GM23338 (cell line): ENCODE results near the gene CFAP77. TPM values are rescaled to one million over a fixed set of nuclear protein-coding genes. Genes with fewer than 3 reads are reported as not detected.

Experiments used
- ATAC-seq: fragments of 200-7000 bp; cut with Tn5 transposase; 3 replicates; pipeline ENCODE4 v1.9.1; 2020
- DNase-seq: peaks from one replicate; pipeline ENCODE4 v3.0.0-alpha.2; 2015; ENCODE audit warnings: low spot score
- H2AFZ ChIP-seq: fragments of 200-600 bp; sonication (generic); 2 replicates; pipeline ENCODE4 v1.8.0; 2016; ENCODE audit warnings: antibody characterized with exemption, mild to moderate bottlenecking, moderate library complexity
- H3F3A ChIP-seq: fragments of 200-600 bp; sonication (generic); replicated peaks from 2 replicates; pipeline ENCODE4 v1.8.0; 2017; ENCODE audit warnings: antibody characterized with exemption, mixed run types, low read depth
- H3K27ac ChIP-seq: fragments of 200-600 bp; sonication (generic); 2 replicates; pipeline ENCODE4 v1.6.1; 2016; ENCODE audit warnings: low read depth
- H3K27me3 ChIP-seq: fragments of 200-600 bp; sonication (generic); 2 replicates; pipeline ENCODE4 v1.8.0; 2016; ENCODE audit warnings: mild to moderate bottlenecking, mixed run types, moderate library complexity; ENCODE audit not compliant: insufficient read depth
- H3K36me3 ChIP-seq: fragments of 200-600 bp; sonication (generic); 2 replicates; pipeline ENCODE4 v1.8.0; 2016; ENCODE audit warnings: mild to moderate bottlenecking; ENCODE audit not compliant: insufficient read depth
- H3K4me1 ChIP-seq: fragments of 200-600 bp; sonication (generic); 2 replicates; pipeline ENCODE4 v1.8.0; 2016; ENCODE audit warnings: mild to moderate bottlenecking, moderate library complexity; ENCODE audit not compliant: insufficient read depth
- H3K4me2 ChIP-seq: fragments of 200-600 bp; sonication (generic); 2 replicates; pipeline ENCODE4 v1.7.1; 2017; ENCODE audit warnings: mixed run types
- H3K4me3 ChIP-seq: fragments of 200-600 bp; sonication (generic); 2 replicates; pipeline ENCODE4 v1.6.1; 2016; ENCODE audit warnings: mixed run types
- H3K79me2 ChIP-seq: fragments of 200-600 bp; sonication (generic); replicated peaks from 2 replicates; pipeline ENCODE4 v1.8.0; 2017; ENCODE audit warnings: mild to moderate bottlenecking; ENCODE audit not compliant: insufficient read depth
- H3K9me2 ChIP-seq: fragments of 200-600 bp; sonication (generic); 2 replicates; pipeline ENCODE4 v1.8.0; 2017; ENCODE audit not compliant: insufficient read depth
- H4K20me1 ChIP-seq: fragments of 200-600 bp; sonication (generic); replicated peaks from 2 replicates; pipeline ENCODE4 v1.8.0; 2017; ENCODE audit warnings: mild to moderate bottlenecking; ENCODE audit not compliant: insufficient read depth
- H3K27ac Mint-ChIP-seq: 2 replicates; pipeline ENCODE4 v1.8.0; 2020; ENCODE audit warnings: inconsistent platforms, mild to moderate bottlenecking, moderate library complexity, mixed read lengths
- H3K27me3 Mint-ChIP-seq: 3 replicates; pipeline ENCODE4 v1.8.0; 2022; ENCODE audit warnings: low read depth, mild to moderate bottlenecking, moderate library complexity, mixed read lengths, inconsistent platforms; ENCODE audit not compliant: insufficient read depth, poor library complexity
- H3K36me3 Mint-ChIP-seq: 3 replicates; pipeline ENCODE4 v1.8.0; 2021; ENCODE audit warnings: low read depth, mild to moderate bottlenecking, inconsistent platforms, moderate library complexity, mixed read lengths
- H3K4me1 Mint-ChIP-seq: 3 replicates; pipeline ENCODE4 v1.8.0; 2020; ENCODE audit warnings: mild to moderate bottlenecking, inconsistent platforms, mixed read lengths
- H3K4me3 Mint-ChIP-seq: 3 replicates; pipeline ENCODE4 v1.8.0; 2021; ENCODE audit warnings: moderate library complexity, mild to moderate bottlenecking, inconsistent platforms, mixed read lengths
- H3K9me3 Mint-ChIP-seq: 3 replicates; pipeline ENCODE4 v1.8.0; 2020; ENCODE audit warnings: moderate library complexity, mild to moderate bottlenecking, inconsistent platforms, mixed read lengths
- CREB1 ChIP-seq: fragments of 250-450 bp; sonication (Bioruptor Pico); IDR thresholded peaks from 2 replicates; pipeline ENCODE4 v1.5.0; 2020; ENCODE audit warnings: low read depth, mild to moderate bottlenecking, moderate library complexity
- EZH2 ChIP-seq: fragments of 200-600 bp; sonication (generic); IDR thresholded peaks from one replicate; pipeline ENCODE4 v1.8.0; 2017; ENCODE audit warnings: antibody characterized with exemption, mild to moderate bottlenecking, low read depth; ENCODE audit not compliant: unreplicated experiment
- EZH2phosphoT487 ChIP-seq: fragments of 200-600 bp; sonication (generic); IDR thresholded peaks from one replicate; pipeline ENCODE4 v1.8.1; 2018; ENCODE audit warnings: antibody characterized with exemption; ENCODE audit not compliant: unreplicated experiment
- POLR2AphosphoS5 ChIP-seq: IDR thresholded peaks from 2 replicates; pipeline ENCODE4 v1.6.1; 2016; ENCODE audit warnings: antibody characterized with exemption, low read depth
- ZNF114 ChIP-seq: fragments of 250-450 bp; sonication (Bioruptor Pico); IDR thresholded peaks from 2 replicates; pipeline ENCODE4 v1.5.0; 2020; ENCODE audit warnings: mild to moderate bottlenecking, moderate library complexity
- ZNF331 ChIP-seq: fragments of 250-450 bp; sonication (Bioruptor Pico); IDR thresholded peaks from 2 replicates; pipeline ENCODE4 v1.5.0; 2020; ENCODE audit warnings: low read depth, mild to moderate bottlenecking, moderate library complexity
- polyA plus RNA-seq: library from polyadenylated mRNA; unstranded; fragments of >200 nt; fragmentation: Nextera tagmentation; extraction: Ambion mirVana; gene quantifications from 2 replicates; pipeline ENCODE4 v1.2.1, GENCODE V29; 2016
- total RNA-seq: library from RNA; depleted of rRNA; stranded (reverse); fragments of >200 nt; shearing (Covaris generic); gene quantifications from 2 replicates; pipeline ENCODE4 v1.2.3, GENCODE V29; 2014

The CFAP77 gene
- total and polyA plus RNA-seq, 2 experiments from 2014 or later: 0.97 to 1.3 TPM

DNA sequence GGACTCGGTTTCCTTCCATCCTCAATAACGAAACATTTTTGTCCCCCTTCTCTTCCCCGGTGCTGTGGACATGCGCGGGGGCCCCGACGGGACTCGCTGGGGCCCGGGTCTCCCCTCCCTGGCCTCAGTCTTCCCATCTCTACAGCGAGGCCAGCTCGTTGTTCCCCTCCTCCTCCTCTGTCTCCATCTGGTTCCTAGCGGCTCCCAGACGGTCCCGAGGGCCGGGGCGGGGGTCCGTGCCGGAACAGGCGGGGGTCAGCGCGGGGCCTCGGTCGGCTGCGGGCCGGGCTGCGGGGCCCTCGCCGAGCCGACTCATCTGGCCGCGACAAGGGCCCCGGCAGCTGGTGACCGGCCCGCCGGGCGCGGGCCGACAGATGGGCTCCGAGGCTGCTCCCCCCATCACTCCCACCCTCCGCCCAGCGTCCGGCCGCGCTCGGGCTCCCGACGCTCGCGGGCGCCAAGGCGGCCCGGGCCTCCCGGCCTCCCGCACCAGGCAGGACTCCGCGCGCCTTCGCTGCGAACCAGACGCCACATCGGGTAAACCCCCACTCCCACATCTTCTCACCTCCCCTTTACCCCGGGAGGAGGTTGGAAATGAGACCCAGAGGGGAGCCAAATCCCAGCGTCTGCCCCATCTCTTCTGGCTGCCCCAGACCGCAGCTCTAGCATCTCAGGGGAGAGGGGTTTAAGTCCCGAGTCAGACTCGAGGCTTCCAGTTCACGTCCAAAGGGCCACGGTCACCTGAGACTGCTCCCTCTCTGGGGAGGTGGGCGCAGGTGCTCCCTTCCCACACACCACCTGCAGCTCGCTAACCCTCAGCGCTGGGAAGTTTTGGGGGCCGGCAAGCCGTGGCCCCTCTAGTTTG, 180.5 kb downstream of the CFAP77 start:
- Histone ChIP-seq H3K4me3 (peak overlapping the region; percentile 58), H3K4me1 (peaks cover 44% of the 10 kb centered on the region), H3K27ac (no peak overlapping the region), H3K27me3 (peaks cover 82% of the 10 kb centered on the region), H3K4me2 (peak overlapping the region; percentile 80), H3K36me3 (no peaks in the 10 kb centered on the region), H2AFZ (peak overlapping the region; percentile 14; the same call in 1 of the 2 replicates), H3F3A (0 out of 2 replicates have a peak, but pooled peaks cover 13% of the 10 kb centered on the region), H3K79me2 (no peaks in the 10 kb centered on the region), H4K20me1 (peaks cover 4% of the 10 kb centered on the region; the same call in 1 of the 2 replicates), H3K9me2 (no peaks in the 10 kb centered on the region)
- Mint-ChIP-seq H3K4me1 (peaks cover 44% of the 10 kb centered on the region), H3K4me3 (peak overlapping the region; percentile 66), H3K27me3 (peaks cover 75% of the 10 kb centered on the region), H3K36me3 (peaks cover 15% of the 10 kb centered on the region), H3K9me3 (no peaks in the 10 kb centered on the region), H3K27ac (no peak overlapping the region)
- ATAC-seq (peak; percentile 10), DNase-seq (peak; percentile 52)
- peak; percentile 83 for TF ChIP-seq EZH2
- TF ChIP-seq EZH2phosphoT487: peak; percentile 72
- no peak for TF ChIP-seq CREB1

DNA sequence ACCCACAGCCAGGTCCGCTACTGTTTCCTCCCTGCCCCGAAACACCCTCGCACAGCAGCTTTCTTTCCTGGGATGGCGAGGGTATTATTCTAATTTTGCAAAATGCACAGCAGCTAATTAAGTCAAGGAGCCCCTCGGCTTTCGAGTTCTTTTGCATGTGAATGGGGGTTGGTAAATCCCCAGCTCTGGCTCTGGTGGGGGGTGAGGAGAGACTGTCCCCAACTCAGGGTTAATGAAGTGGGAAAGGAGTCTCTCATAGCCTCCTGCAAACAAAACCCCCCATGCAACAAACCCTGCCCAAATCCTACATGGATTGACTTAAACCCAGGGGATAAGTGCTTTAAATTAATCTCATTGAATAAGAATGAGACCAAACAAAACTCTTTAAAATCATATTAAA, 181.2 kb downstream of the CFAP77 start:
- peaks cover under 1% of the 10 kb centered on the region; the same call in 1 of the 2 replicates for H4K20me1 ChIP-seq
- Mint-ChIP-seq H3K27me3 (peaks cover 68% of the 10 kb centered on the region), H3K27ac (no peak overlapping the region), H3K36me3 (peaks cover 15% of the 10 kb centered on the region), H3K4me1 (peaks cover 37% of the 10 kb centered on the region), H3K9me3 (no peaks in the 10 kb centered on the region), H3K4me3 (peak overlapping the region; percentile 66)
- H3K4me2 ChIP-seq: peak overlapping the region; percentile 80
- peaks cover 75% of the 10 kb centered on the region for H3K27me3 ChIP-seq
- H3K27ac ChIP-seq: no peak overlapping the region
- peak; percentile 64 for DNase-seq
- H3F3A ChIP-seq: 0 out of 2 replicates have a peak, but pooled peaks cover 13% of the 10 kb centered on the region
- no peak for TF ChIP-seq CREB1
- TF ChIP-seq POLR2AphosphoS5: 0 out of 2 replicates have a peak, but pooled peaks have one; percentile 16
- no peak for TF ChIP-seq ZNF331 (CRISPR knock-in tag)
- TF ChIP-seq ZNF114 (CRISPR knock-in tag): no peak
- peak; percentile 17 for ATAC-seq
- H2AFZ ChIP-seq: no peak overlapping the region
- H3K9me2 ChIP-seq: no peaks in the 10 kb centered on the region
- peak overlapping the region; percentile 58 for H3K4me3 ChIP-seq
- H3K4me1 ChIP-seq: peaks cover 37% of the 10 kb centered on the region
- no peaks in the 10 kb centered on the region for H3K79me2 ChIP-seq
- no peaks in the 10 kb centered on the region for H3K36me3 ChIP-seq

DNA sequence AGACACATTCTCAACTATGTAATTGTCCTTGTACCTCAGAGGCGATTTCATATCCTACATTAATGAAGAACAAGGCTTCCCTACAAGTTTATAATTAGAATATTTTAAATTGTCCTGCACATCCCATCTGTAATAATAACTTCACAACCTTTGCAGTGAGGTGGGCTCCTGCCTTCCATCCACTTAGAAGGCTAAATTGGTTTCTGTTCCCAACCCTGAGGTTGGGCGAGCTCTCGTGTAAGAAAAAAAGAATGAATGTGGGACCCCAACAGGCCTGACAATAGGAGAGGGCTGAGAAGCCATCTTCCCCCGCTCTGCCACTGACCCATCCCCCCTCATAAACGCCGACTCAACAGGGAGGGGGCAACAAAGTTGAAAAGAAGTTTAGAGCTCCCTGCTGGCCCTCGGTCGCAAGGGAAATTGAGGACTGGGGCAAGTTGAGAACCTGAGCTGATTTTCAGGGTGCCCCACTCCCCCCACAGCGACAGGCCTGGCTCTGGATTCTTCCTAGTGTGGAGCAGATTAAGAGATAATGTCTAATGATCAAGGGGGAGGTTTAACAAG, 181.8 kb downstream of the CFAP77 start:
- no peak overlapping the region for H3K27ac ChIP-seq

More for the DNA sequence above, 181.8 kb downstream of the CFAP77 start:
- Histone ChIP-seq H3K4me3 (peak overlapping the region; percentile 58), H3K9me2 (no peaks in the 10 kb centered on the region), H3K27me3 (peaks cover 69% of the 10 kb centered on the region), H3K79me2 (no peaks in the 10 kb centered on the region), H2AFZ (no peak overlapping the region), H4K20me1 (no peaks in the 10 kb centered on the region; the same call in 1 of the 2 replicates), H3F3A (0 out of 2 replicates have a peak, but pooled peaks cover 13% of the 10 kb centered on the region), H3K4me2 (peak overlapping the region; percentile 80), H3K4me1 (peaks cover 35% of the 10 kb centered on the region), H3K36me3 (no peaks in the 10 kb centered on the region)
- peak; percentile 7 for ATAC-seq
- H3K27me3 Mint-ChIP-seq: peaks cover 62% of the 10 kb centered on the region
- H3K9me3 Mint-ChIP-seq: no peaks in the 10 kb centered on the region
- no peak overlapping the region; the same call in 1 of the 2 replicates for H3K27ac Mint-ChIP-seq
- peak; percentile 52 for DNase-seq
- peak overlapping the region; percentile 66 for H3K4me3 Mint-ChIP-seq
- TF ChIP-seq POLR2AphosphoS5: no peak
- peak; percentile 51 for TF ChIP-seq EZH2
- peaks cover 31% of the 10 kb centered on the region for H3K4me1 Mint-ChIP-seq
- peaks cover 18% of the 10 kb centered on the region for H3K36me3 Mint-ChIP-seq
